GM12872 (cell line): ENCODE results near the gene PIK3C2B.

Source experiments
- CTCF ChIP-seq: IDR thresholded peaks from 3 replicates; pipeline ENCODE4 v1.5.1; 2011; ENCODE audit warnings: low read depth, mild to moderate bottlenecking, low read length, moderate library complexity; ENCODE audit not compliant: insufficient read depth

Gene PIK3C2B

GRCh38 chr1:204528241-204528640, 33.6 kb upstream of the PIK3C2B start:
- TF ChIP-seq CTCF, result no peak

- no peak for TF ChIP-seq CTCF
Observed at GRCh38 chr1:204524986-204525385, 30.4 kb upstream of the PIK3C2B start.

DNA sequence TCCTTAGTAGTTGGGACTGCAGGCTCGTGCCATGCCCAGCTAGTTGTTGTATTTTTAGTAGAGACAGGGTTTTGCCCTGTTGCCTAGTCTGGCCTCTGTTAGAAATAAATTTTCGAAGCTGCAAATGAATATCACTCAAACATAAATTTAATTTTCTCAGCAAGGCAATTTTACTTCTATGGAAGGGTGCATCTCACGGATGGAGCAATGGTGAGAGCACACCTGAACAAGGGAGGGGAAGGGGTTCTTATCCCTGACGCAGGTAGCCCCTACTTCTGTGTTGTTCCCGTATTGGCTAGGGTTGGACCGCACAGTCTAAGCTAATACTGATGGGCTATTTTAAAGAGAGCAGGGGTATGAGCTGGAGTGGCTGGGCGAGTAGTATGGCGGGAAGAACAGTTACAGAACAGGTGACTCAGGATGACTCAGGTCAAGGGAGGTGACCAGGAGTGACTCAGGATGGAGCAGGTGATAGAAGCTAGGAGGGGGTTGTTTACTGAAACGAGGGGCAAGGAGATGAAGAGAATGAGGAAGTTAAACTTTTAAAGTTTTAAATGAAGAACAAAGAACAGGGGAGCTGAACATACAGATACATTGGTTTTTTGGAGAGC, 29.1 kb upstream of the PIK3C2B start:
- no peak for TF ChIP-seq CTCF

DNA sequence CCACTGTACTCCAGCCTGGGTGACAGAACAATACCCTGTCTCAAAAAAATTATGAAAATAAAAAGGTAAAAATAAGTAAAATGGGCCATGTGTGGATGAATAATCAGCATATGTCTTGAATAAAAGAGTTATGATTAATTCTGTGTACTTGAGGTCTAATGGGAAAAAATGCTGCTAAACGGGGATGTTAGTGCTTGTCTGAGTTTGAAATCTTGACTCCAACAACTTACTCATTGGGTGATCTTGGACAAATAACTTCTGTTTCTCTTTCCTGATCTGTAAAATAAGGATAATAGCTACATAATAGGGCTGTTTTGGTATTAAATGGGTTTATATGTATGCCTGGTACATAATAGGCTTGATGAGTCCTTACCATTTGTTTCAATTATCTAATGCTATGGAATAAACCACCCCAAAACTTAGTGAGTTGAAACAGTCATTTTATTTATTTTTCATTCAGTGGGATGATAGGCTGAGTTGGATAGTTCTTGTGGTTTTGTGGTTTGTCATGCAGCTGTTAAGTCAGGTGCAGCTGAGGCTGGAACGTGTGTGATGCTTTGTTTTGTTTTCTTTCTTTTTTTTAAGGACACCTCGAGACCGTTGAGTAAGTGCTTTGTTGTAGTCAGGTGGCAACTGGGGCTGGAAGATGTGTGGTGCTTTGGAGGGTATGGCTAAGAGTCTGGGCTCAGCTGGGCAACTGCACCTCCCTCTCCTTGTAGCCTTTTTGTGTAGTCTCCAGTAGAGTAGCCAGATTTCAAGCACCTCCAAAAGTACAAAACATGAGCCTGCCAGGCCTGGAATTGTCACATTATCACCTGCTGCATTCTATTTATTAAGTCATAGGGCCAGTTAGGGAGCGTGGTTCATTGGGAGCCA, 26.5 kb upstream of the PIK3C2B start:
- TF ChIP-seq CTCF, result no peak

DNA sequence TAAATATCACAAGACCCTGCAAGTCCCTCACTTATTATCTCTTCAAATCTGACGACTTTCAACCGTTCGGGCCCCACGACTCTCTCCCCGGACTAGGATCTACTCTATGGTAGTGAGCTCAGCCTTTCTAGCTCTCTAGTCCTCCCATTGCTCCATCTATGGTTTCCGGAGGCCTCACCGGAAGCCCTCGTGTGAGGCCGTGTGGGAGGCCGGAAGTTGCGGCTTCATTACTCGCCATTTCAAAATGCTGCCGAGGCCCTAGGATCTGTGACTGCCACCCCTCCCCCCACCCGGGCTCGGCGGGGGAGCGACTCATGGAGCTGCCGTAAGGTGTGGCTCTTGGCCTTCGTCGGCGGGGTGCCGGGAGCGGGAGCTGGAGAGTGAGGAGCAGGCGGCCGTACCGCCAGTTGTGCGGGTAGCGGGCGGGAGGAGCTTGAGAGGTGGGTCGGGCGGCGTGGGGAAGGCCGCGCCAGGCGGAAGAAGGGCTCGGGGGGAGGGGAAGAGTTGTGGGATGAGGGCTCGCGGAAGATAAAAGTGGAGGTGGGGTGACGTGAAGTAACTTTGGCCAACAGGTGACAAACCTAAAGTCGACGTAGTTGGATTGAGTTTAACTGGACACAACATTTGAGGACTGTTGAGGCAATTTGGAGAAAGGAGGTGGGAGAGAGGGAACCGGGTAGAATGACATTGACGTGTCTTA, 21.7 kb upstream of the PIK3C2B start, which contains the start of gene MDM4:
Gene MDM4, plus strand, starts transcription at position 227 of the 700 bp plus-strand sequence. CDS start 9,113 bp downstream, outside the sequence.
- no peak for TF ChIP-seq CTCF

DNA sequence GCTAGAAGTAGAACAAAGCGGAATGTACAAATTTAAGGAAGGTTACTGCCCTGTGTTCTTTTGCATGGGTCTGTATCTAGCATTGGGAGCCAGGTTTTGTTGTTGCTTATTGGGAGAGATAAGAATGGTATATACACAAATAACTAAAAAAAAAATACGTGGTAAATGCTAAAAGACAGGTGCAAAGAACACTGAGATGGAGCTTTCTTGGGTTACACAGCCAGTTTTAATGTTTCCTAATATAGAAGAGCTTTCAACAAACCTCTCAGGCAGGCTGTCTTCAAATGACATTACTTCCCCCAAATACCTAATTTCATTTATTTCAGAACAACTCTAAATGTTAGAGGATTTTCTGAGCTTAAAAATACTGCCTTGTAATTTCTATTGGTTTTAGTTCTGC, 20.2 kb upstream of the PIK3C2B start:
- no peak for TF ChIP-seq CTCF

DNA sequence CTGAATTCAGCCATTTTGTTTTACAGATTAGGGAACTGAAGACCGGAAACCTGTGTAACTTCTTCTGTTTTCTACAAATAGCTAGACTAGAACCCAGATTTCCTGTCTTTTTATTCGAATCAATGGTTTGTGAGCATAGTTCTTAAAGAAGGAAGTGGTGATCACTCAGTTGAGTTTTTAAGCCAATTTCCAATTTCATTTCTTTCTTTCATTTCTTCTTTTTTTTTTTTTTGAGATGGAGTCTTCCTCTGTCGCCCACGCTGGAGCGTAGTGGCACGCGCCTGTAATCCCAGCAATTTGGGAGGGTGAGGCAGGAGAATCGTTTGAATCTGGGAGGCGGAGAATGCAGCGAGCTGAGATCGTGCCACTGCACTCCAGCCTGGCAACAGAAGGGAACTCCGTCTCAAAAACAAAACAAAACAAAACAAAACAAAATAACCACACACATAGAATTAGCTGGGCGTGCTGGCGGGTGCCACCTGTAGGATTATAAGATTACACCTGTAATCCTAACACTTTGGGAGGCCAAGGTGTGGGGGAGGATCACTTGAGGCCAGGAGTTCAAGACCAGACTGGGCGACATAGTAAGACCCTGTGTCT, 18.6 kb upstream of the PIK3C2B start:
- no peak; the same call in 2 of the 3 replicates for TF ChIP-seq CTCF
